ENCODE data around the gene MLPH. TPM values are rescaled to one million over a fixed set of nuclear protein-coding genes. Genes with fewer than 3 reads are reported as not detected.
"Not testable (repeated sequence)": the region's sequence is repeated elsewhere in the genome, so short reads cannot be mapped to it uniquely, and the experiment has no call there.

MLPH gene
- total RNA-seq, 1 experiment from 2014 or later, result 159 TPM

DNA sequence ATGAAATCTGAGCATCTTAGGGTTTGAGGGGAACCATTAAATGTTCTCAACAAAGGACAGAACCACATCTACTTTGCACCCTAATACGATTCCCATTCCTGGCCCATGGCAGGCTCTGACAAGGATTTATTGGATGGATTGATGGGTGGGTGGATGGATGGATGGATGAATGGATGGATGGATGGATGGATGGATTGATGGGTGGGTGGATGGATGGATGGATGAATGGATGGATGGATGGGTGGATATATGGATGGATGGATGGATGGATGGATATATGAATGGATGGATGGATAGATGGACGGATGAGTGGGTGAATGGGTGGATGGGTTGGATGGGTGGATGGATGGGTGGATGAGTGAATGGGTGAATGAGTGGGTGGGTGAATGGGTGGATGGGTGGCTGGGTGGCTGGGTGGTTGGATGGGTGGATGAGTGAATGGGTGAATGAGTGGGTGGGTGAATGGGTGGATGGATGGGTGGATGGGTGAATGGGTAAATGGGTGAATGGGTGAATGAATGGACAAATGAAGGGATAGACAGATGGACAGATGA, 29.6 kb upstream of the MLPH start:
- no peak for DNase-seq (ENCODE audit: low read depth)

DNA sequence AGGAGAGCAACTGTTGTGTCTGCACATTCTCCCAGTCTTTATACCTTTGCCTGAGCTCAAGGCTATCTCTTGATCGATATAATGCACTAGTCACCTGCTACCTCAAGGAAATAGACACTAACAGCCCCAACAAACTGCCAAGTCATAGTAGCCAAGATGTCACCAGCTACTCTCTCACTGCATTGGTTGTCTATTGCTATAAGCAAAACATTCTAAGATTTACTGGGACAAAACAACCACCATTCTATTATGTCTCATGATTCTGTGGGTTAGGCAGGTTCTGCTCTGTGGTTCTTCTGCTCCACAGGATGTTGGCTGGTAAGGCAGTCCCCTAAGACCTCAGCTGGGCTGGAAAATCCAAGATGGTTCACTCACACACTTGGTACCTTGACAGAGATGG, 28.5 kb upstream of the MLPH start:
- no peak for DNase-seq (ENCODE audit: low read depth)

DNA sequence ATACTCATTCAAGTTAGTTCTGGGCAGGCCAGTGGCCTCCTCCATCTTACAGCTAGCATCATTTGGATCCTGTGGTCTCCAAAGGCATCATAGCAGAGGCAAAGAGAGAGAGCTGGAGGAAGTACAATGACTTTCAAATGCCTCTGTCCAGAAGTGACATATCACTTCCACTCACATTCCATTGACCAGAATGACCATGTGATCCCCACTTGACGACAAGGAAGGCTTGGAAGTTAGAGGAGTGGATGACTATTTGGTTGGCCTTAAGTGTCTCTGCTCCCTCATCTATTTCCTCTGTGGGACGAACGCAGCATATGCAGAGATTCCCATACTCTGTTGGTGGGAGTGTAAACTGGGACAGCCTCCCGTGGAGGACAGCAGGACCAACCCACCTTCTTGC, 27.8 kb upstream of the MLPH start:
- DNase-seq (ENCODE audit: low read depth), result peak; percentile 51

DNA sequence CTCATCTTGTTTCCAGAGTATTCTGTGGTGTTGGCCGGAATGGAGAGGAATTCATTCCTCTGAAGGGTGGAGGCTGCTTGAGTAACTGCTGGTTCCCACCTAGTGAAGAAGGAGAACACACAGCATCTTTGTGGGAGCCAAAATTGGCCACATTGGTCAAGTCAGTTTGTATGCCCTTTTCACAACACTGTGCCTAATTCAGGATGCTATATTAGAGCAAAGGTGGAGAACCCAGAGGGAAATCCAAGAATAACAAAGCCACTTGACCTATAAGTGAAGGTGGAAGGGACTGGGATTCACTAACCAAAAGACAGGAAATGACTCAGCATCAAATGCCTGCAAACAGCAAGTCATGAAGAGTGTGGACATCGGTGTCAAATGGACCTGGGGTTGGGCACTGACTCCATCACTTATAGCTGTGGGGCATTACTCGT, 27.3 kb upstream of the MLPH start:
- peak; percentile 98 for DNase-seq (ENCODE audit: low read depth)

DNA sequence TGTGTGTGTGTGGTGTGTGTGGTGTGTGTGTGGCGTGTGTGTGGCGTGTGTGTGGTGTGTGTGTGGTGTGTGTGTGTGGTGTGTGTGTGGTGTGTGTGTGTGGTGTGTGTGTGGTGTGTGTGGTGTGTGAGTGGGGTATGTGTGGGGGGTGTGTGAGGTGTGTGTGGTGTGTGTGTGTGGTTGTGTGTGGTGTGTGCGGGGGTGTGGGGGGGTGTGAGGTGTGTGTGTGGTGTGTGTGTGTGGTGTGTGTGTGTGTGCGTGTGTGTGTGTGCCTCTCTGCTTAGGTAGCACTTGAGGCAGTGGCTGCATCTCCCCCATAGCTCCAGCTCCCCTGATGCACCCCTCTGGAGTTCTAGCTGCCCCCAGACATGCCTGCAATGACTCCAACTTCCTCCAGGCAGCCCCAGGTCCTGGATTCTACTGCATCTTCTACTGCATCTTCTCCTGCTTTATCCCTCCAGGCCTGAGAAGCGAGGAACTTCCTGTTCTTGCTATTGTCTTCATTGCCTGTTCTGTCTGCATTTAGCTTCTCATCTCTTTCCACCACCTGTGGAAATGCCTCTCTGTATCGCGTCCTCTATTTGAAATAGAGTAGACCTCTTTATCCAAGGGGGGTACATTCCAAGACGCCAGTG, 22.2 kb upstream of the MLPH start:
- DNase-seq (ENCODE audit: low read depth), result peak; percentile 51

DNA sequence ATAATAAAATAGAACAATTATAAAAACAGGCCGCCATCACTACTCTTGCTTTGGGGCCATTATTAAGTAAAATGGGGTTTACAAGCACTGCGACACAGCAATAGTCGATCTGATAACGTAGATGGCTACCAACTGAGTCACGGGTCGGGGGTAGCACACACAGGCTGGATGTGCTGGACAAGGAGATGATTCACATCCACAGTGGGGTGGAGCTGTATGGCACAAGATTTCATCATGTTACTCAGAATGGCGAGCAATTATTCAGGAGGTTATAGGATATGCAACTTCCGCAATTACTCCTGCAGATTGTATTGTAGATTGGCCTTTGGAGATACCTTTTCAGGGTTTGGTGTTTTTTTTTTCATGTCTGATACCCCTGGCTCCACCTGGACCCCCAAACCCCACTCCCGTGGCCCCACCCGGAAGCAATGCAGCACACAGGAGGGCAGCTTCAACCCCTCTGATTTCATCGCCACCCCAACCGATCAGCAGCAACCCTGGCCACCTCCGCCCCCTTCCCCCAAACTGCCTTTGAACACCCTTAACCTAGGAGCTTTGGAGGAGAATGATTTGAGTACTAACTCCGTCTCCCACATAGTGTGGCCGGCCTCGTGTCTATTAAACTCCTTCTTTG, 21.4 kb upstream of the MLPH start:
- peak; percentile 98 for DNase-seq (ENCODE audit: low read depth)

GRCh38 chr2:237466211-237466610, 20.8 kb upstream of the MLPH start:
- peak; percentile 94 for DNase-seq (ENCODE audit: low read depth)

DNA sequence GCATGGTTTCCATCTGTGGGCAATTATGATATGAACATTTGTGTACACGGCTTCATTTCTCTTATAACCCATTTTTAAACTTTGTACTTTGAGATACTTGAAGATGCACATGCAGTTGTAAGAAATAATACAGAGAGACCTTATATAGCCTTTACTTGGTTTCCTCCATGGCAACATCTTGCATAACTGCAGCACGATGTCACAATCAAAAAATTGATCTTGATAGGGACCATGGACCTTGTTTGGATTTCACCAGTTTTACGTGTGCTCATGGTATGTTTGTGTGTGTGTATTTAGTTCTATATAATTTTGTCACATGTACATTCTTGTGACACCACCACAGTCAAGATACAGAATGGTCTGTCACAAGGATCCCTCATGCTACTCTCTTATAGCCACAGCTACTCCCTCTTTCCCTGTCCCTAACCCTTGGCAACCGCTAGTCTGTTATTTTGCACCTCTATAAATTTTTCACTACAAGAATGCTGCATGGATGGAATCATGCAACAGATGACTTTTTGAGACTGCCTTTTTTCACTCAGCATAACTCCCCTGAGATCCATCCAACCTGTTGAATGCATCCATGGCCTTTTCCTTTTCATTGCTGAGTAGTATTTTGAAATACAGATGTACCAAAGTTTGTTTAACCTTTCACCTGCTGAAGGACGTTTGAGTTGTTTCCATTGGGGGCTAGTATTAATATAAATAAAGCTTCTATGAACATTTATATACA, 19.4 kb upstream of the MLPH start:
- DNase-seq (ENCODE audit: low read depth), result no peak

DNA sequence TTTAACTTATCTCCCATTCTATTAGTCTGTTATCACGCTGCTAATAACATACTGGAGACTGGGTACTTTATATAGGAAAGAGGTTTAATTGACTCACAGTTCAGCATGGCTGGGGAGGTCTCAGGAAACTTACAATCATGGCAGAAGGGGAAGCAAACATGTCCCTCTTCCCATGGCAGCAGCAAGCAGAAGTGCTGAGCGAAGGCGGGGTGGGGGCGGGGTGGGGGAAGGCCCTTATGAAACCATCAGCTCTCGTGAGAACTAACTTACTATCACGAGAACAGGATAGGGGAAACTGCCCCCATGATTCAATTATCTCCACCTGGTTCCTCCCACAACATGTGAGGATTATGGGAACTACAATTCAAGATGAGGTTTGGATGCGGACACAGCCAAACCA, 17.6 kb upstream of the MLPH start:
- DNase-seq (ENCODE audit: low read depth), result not testable (repeated sequence)

DNA sequence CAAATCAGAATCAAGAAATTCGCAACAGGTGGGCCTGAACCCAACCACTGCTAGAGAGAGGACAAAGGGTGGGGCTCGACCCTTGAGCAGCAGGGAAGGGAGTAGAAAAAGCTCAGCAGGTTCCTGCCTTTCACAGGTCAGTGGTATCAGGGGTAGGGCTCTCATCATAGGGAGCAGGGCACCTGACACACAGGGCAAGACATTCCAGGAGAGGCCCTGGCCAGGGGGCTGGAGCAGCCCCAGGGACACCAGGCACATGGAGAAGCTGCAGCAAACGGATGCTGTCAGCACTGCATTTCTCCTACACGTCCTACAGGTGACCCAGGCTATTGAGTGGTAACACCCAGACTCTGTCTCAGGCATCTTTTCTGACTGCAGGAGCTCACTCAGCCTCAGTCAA, 17.2 kb upstream of the MLPH start:
- DNase-seq (ENCODE audit: low read depth), result no peak

DNA sequence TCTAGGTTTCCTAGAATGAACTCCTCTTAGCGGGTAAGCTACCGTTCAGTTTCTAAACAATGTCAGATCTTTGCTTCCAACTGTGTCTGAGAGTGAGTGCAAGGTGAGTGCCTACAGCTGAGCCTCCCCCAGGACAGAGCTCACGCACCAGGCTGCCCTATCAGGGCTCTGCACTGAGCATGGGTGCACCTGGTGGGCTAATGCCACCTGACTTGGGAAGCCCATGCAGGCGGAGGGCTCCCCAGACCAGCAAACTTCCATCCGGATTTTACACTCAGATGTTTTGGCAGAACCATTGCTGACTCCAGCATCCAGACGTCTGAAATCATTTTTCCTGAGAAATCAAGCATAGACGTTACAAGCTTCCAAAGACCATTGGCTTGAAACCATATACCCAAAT, 16.1 kb upstream of the MLPH start:
- no peak for DNase-seq (ENCODE audit: low read depth)

DNA sequence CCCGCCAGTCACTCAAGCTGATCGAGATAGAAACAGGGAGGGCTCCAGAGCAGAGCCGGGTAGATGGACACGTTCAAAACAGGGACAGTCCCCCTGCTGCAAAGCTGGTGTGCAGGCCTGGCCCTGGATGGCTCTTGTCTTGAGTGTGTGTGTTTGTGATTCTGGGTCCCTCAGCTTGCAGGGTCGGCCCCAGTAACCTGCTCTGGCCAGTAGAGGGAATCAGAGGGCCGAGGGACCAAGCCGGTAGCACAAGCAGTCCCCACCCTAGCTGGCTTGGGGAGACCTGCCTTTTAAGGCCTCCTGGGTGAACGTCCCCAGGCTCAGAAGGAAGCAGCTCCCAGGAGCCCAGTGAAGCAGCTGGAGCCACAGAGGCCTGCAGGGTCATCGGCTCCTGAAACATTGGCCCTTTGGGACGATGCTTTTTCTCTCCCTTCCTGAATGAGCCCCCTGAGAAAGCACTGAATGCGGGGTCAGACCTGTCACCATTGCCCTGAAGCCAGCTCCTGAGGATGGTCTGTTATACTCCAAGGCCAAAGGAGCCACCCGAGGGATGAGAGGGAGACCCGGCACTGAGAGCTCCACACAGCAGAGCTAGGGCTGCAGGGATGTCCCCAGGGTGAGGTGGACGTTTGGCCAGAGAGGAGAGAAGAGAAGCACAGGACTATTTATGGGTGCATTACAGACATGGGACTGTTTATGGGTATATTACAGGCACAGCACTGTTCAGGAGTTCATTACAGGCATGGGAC, 15.4 kb upstream of the MLPH start:
- DNase-seq (ENCODE audit: low read depth), result peak; percentile 70

DNA sequence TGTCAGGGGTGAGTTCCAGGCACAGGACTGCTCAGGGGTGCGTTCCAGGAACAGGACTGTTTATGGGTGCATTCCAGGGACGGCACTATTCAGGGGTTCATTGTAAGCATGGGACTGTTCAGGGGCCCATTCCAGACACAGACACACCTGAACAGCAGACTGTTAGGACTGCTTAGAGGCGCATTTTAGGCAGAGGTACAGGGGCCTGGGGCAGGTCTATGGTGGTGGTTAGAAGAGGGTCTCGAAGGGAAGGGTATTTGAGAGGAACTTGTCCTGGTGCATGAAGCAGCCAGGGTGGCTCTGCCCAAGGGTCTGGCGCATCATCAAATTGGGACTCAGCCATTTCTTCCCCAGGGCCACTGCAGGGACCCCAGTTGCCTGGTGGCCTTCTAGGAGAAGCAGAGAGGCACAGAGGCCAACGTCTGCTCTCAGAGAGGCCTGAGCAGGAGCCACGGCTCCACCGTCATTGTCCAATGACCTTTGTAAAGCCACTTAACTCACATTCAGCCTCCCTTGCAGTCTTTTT, 14.8 kb upstream of the MLPH start:
- DNase-seq (ENCODE audit: low read depth), result no peak

DNA sequence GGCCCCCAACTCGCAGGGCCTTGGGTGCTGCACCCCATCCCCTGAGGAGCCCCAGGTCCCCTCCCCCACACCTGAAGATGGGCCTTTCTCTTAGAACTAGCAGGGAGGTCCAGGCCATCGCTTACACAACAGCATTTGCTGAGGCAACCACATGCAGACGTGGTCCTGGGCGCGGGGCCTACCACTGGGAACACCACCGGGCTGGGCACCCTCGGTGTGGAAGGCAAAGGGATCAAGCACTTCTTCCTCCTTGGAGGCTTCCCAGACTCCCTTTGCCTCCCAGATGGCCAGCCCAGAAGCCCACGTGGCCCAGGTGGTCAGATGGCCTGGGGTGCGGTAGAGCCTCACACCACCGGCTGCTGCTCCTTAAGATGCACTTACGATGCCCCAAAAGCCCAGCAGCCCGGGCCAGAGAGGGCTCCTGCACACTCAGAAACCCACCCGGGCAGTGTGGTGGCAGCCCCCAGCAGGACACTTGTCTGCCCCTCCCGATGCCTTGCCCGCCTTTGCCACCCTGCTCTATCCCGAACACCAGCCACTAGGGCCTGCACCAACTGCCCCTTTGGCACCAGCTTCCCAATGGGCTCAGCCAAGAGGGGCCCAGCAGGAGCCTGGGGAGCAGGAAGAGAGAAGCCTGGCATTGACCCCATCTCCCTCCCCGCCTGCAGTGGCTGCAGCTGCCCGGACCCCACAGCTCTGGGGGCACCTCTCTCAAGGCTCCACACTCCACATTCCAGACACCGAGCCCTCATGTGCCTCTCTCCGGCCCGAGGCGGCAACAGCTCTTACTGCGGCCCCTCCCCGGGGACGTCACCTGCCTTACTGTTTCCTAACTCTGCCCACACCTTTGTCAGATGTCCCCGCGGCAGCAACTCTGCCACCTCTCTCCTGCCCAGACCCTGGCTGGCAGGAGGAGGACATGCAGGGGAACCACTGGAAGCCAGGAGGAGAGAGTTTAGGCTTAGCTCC, 13.9 kb upstream of the MLPH start:
- no peak for DNase-seq (ENCODE audit: low read depth)

- DNase-seq (ENCODE audit: low read depth), result peak; percentile 97
Measured at GRCh38 chr2:237473878-237474441, 13.1 kb upstream of the MLPH start.

- peak; percentile 79 for DNase-seq (ENCODE audit: low read depth)
Measured at GRCh38 chr2:237474442-237474911, 12.6 kb upstream of the MLPH start.

DNA sequence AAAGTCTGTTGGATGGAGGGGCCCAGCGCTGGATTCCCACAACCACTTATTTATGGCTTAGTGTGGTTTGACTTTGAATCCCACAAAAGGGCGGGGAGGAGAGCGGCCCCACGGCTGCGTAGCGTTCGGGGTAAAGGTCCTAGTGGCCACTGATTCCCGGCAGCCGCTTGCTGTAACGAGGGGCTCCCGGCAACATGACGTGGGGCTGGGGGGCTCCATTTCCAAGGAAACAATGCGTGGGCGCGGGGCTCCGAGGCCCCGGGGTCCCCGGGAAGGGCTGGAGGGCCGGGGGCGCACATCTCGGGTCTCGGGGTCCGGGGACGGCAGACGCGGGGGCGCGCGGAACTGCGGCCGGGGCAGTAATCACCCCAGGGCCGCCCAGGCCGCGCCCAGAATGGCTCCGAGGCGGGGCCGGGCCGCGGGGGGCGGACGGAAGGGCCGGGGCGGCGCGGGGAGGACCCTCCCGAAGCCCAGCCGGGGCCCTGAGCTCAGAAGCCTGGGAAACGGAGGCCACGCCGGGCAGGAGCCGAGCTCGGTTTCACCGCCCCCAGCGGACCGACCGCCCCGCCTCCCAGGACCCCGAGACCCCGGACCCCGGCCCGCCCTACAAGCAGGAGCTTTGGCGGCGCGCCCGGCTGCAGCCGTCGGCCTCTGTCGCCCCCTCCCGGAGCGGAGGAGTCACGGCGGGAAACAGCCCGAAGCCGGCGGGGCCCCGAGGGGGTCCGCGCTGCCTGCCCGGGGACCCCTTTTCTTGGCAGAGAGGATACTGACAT, 11.9 kb upstream of the MLPH start:
- DNase-seq (ENCODE audit: low read depth), result peak; percentile 88

DNA sequence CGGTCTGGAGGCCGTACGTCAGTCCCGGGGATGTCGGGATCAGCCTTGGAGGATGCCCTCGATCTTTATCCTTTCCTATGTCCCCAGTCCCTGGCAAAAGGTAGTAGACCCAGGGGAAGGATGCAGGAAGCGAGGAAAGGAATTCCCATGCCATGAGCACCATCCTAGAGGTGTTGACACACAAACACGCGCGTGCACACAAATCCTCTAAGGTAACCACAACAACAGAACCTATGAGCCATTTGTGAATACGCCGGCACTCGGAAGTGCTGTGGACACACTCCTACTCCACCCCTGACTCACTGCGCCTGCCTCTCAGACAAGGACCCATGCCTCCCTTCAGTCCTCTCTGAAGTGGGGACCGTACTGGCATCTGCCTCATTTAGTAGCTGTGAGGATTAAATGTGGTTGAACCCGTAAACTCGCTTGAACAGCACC, 11.3 kb upstream of the MLPH start:
- peak; percentile 84 for DNase-seq (ENCODE audit: low read depth)

DNA sequence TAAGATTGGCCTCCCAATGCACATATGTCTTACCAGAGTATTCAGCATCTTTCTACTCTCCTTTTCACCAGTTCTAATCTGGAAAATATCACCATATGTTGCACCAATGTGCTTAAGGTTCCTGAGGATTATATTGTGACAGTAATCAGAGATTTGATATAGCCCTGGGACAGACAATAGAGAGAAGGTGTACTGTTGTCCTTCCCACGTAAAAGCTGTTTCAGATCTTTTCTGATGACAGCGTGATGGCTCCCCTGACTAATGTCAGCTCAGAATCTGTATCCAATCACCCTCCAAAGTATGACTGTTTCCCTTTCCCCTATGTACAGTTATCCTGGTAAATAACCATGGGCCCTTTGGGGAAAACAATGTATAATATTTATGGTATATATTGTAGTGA, 9.0 kb upstream of the MLPH start:
- DNase-seq (ENCODE audit: low read depth), result no peak

All from RPMI7951 (cell line).